K562 (cell line): ENCODE measurements around the gene PALMD. TPM values are rescaled to one million over a fixed set of nuclear protein-coding genes. Genes with fewer than 3 reads are reported as not detected.

Source experiments
- REST ChIP-seq, 2 experiments: fragments of 450-650 bp; formaldehyde crosslinking in 1 of 2; IDR thresholded peaks; 2 replicates each; pipeline versions ENCODE4 v1.4.0 to v1.6.1; 2014 to 2020; ENCODE audit warnings: mild to moderate bottlenecking in 2 of 2, borderline replicate concordance in 1 of 2, low read depth in 1 of 2
- ZC3H11A ChIP-seq: IDR thresholded peaks from 2 replicates; pipeline ENCODE4 v1.6.1; 2012; ENCODE audit warnings: low read depth, low read length, improper control_type of control experiment
- ZNF449 ChIP-seq: fragments of 250-450 bp; sonication (Bioruptor Pico); IDR thresholded peaks from 2 replicates; pipeline ENCODE4 v1.8.0; 2022; ENCODE audit warnings: moderate library complexity, mild to moderate bottlenecking, inconsistent platforms
- polyA plus RNA-seq, 8 experiments: library from polyadenylated mRNA; depleted of rRNA in 4 of 8; stranded (reverse) in 5 of 8; unstranded in 3 of 8; fragments of >200 nt; fragmentation: Nextera tagmentation in 2 of 8; fragmentation: Illumina TruSeq in 1 of 8; extraction: Ambion mirVana in 2 of 8; extraction: Trizol in 1 of 8; gene quantifications; 2 replicates each; pipeline versions ENCODE4 v1.2.1 to v1.2.3, GENCODE V29; 2011 to 2014; ENCODE audit warnings: inconsistent platforms in 1 of 8, missing spikeins in 1 of 8
- total RNA-seq, 7 experiments: library from RNA; depleted of rRNA in 6 of 7; stranded (reverse); fragments of >200 nt in 6 of 7; fragmentation: Illumina TruSeq in 2 of 7; extraction: Trizol in 2 of 7; gene quantifications; 2 replicates each; pipeline versions ENCODE4 v1.2.1 to v1.2.3, GENCODE V29; 2011 to 2021; ENCODE audit warnings: low replicate concordance in 1 of 7
- TF ChIP-seq, protein P1 (sequence below): fragments of 450-650 bp; formaldehyde crosslinking; IDR thresholded peaks from 2 replicates; pipeline ENCODE4 v1.4.0; 2022; ENCODE audit warnings: missing genetic modification characterization

Gene PALMD
- total and polyA plus RNA-seq, 9 of the 15 experiments (the other 6 are each of a cell fraction or from before 2014, with no cell fraction given): 2.7 to 13.5 (median 5.4) TPM

- TF ChIP-seq, protein P1, sequence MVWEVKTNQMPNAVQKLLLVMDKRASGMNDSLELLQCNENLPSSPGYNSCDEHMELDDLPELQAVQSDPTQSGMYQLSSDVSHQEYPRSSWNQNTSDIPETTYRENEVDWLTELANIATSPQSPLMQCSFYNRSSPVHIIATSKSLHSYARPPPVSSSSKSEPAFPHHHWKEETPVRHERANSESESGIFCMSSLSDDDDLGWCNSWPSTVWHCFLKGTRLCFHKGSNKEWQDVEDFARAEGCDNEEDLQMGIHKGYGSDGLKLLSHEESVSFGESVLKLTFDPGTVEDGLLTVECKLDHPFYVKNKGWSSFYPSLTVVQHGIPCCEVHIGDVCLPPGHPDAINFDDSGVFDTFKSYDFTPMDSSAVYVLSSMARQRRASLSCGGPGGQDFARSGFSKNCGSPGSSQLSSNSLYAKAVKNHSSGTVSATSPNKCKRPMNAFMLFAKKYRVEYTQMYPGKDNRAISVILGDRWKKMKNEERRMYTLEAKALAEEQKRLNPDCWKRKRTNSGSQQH (CRISPR knock-in tag): no peak
- no peak for TF ChIP-seq ZC3H11A
- TF ChIP-seq REST (IDR thresholded peaks at IDR 0.05; ENCODE audit: borderline replicate concordance): peak; percentile 48
- no peak for TF ChIP-seq REST (CRISPR knock-in tag; IDR thresholded peaks at IDR 0.05; ENCODE audit: low read depth)
- TF ChIP-seq ZNF449 (CRISPR knock-in tag): no peak
- TF ChIP-seq, all 486 proteins: peak for 20
Observed at GRCh38 chr1:99648107-99648506, 2.2 kb downstream of the PALMD start (continued).
